Activated CD4-positive, alpha-beta memory T cell treated with anti-CD3 and anti-CD28 coated beads for 36 hours (primary cell): ENCODE data around the gene JDP2. TPM values are rescaled to one million over a fixed set of nuclear protein-coding genes. Genes with fewer than 3 reads are reported as not detected.

Experiments
- CTCF ChIA-PET: fragments of 350-600 bp; sonication (Branson Sonifier 250); formaldehyde crosslinking; loops from one replicate; lab custom pipeline; 2021; ENCODE audit warnings: antibody characterized with exemption, inconsistent platforms; lab: Charles Lee
- POLR2A ChIA-PET: fragments of 350-600 bp; sonication (Branson Sonifier 250); formaldehyde crosslinking; loops from one replicate; lab custom pipeline; 2021; ENCODE audit warnings: antibody characterized with exemption; lab: Charles Lee
- DNase-seq: peaks from one replicate; pipeline ENCODE4 v3.0.0-alpha.2; 2020
- H3K27ac Mint-ChIP-seq: one replicate; pipeline ENCODE4 v1.8.0; 2021; ENCODE audit warnings: mixed read lengths
- H3K27me3 Mint-ChIP-seq: one replicate; pipeline ENCODE4 v1.8.0; 2021; ENCODE audit warnings: mixed read lengths
- H3K36me3 Mint-ChIP-seq: one replicate; pipeline ENCODE4 v1.8.0; 2021; ENCODE audit warnings: mixed read lengths
- H3K4me1 Mint-ChIP-seq: one replicate; pipeline ENCODE4 v1.8.0; 2021; ENCODE audit warnings: low read depth, mixed read lengths
- H3K4me3 Mint-ChIP-seq: one replicate; pipeline ENCODE4 v1.8.0; 2021; ENCODE audit warnings: mild to moderate bottlenecking, mixed read lengths
- H3K9me3 Mint-ChIP-seq: one replicate; pipeline ENCODE4 v1.8.0; 2021; ENCODE audit warnings: mixed read lengths
- intact Hi-C: fragments of 100-400 bp; cut with micrococcal nuclease; formaldehyde crosslinking; loops from one replicate; pipeline ENCODE4 v1.15.1; 2023
- total RNA-seq, 2 experiments: library from RNA; stranded (reverse); gene quantifications; one replicate each; pipeline ENCODE4 v1.2.3, GENCODE V29; 2021

Gene JDP2
- total RNA-seq, 2 experiments from 2014 or later, result 1.7 to 1.8 TPM

DNA sequence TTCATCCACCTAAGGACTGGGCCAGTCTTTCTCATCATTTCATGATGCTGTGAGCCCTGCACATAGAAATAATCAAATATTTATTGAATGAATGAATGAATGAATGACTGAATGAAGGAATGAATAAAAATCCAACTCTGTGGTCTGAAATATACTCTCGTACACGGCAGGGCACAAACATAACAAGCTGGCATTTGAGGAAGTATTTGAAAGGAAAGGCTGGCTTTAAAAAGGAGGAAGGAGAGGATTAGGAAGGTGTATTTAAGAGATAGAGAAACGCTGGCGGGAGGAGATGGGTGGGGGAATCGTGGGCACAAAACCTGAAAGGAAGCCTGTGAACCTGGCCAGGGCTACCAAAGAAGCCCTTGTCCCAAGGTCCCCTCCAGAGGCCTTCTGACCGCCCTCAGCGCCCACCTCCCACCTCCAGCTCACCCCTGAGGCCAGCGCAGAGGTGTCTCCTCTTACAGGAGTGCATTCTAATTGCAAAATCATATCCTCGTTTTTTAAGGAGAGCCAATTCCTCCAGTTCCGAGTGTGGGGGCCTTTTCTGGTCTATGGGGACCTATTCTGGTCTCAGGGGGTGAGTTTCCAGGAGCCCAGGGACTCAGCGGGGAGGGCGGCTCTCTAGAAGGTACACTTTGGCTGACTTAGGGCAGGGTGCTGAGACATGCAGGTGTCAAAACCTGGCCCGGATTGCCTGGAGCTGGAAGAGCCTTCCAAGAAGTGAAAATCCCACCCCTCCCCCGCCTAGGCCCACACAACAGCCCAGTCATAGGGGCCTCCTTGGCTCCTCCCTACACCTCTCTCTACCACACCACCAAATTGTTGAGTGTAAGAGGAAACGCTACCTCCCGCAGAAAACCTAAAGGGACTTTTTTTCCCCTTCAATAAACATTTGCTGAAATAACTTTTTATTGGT lies 8.7 kb upstream of the JDP2 start:
- Mint-ChIP-seq H3K9me3 (no peaks in the 10 kb centered on the region), H3K36me3 (no peaks in the 10 kb centered on the region), H3K4me1 (peaks cover 16% of the 10 kb centered on the region), H3K27ac (no peak overlapping the region), H3K27me3 (no peaks in the 10 kb centered on the region), H3K4me3 (no peak overlapping the region)
- DNase-seq, result peak; percentile 83
- ChIA-PET POLR2A (interaction anchor here (1.2 kb wide), 1 partner anchor 11 kb away, joined by 3 read pairs; no protein-coding TSS in a partner anchor), CTCF (interaction anchor here (0.5 kb wide), 1 partner anchor 69 kb away, joined by 3 read pairs; no protein-coding TSS in a partner anchor)
- intact Hi-C loops, result no loop called here

DNA sequence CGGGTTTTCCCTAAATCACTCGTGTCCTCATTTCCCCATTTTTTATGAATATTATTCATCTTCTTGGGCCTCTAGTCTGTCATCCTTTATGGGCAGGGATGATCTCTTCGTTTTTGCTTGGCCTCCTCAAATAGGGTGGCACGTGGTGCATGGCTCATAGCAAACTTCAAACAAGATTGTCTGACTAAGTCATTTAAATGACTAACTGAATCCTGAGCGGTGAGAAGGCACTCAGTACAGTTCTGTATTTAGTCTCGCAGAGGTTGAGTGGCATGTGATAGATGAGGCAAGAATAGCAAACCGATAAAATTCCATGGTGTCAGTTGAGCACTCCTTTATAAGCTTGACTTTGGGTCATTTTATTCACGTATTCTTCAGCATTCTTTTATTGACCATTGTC lies 5.7 kb upstream of the JDP2 start:
- POLR2A ChIA-PET, result no interaction called here
- Mint-ChIP-seq H3K4me3 (no peak overlapping the region), H3K9me3 (peaks cover 3% of the 10 kb centered on the region), H3K4me1 (peaks cover 26% of the 10 kb centered on the region), H3K36me3 (no peaks in the 10 kb centered on the region), H3K27ac (no peak overlapping the region), H3K27me3 (peaks cover 15% of the 10 kb centered on the region)
- intact Hi-C loops, result no loop called here
- peak; percentile 52 for DNase-seq
- CTCF ChIA-PET, result no interaction called here

DNA sequence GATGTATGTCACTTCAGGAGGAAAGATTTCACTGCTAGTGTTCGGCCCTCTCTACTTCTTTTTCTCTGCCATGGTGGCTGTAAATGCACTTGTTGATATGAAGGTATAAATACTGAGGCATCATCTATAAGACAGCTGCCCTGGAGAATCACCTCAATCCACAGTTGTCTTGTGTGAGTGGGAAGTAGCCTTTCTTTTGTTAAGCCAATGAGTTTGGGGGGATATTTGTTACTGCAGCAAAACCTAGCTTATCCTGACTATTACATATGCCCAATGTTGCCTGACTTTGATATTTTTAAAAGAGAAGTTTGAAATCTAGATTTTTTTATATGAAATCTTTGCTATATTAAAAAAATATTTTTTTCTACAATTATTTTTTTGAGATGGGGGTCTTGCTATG lies 3.3 kb upstream of the JDP2 start:
- ChIA-PET POLR2A (no interaction called here), CTCF (interaction anchor here (0.7 to 1.7 kb wide), 3 partner anchors 27 to 117 kb away, joined by 3 to 6 read pairs (median 4); no protein-coding TSS in a partner anchor)
- Mint-ChIP-seq H3K4me1 (peaks cover 21% of the 10 kb centered on the region), H3K4me3 (no peak overlapping the region), H3K27ac (no peak overlapping the region), H3K36me3 (no peaks in the 10 kb centered on the region), H3K27me3 (peaks cover 17% of the 10 kb centered on the region), H3K9me3 (peaks cover 3% of the 10 kb centered on the region)
- no peak for DNase-seq
- intact Hi-C loops, result no loop called here

DNA sequence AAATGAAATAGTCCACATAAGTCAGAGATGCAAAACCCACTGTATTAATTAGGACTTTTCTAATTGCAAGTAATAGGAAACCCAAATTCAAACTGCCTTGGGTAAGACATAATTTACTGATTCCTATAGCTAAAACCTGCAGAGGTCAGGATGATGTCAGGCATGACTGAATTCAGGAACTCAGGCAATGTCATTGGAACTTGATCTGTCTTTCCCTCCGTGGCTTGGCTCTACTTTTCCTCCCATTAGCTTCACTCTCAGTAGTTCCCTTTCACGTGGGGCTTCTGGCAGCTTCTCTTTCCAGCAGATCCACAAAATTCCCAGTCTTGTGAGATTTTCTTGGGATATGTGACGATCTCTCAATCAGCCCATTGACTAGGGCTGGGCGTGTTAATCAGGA lies 2.4 kb upstream of the JDP2 start:
- peaks cover 3% of the 10 kb centered on the region for H3K9me3 Mint-ChIP-seq
- H3K4me3 Mint-ChIP-seq, result no peak overlapping the region
- H3K4me1 Mint-ChIP-seq, result peaks cover 15% of the 10 kb centered on the region
- POLR2A ChIA-PET, result no interaction called here
- no peaks in the 10 kb centered on the region for H3K36me3 Mint-ChIP-seq
- DNase-seq, result no peak
- CTCF ChIA-PET, result interaction anchor here (1.7 kb wide), 1 partner anchor 118 kb away, joined by 6 read pairs; no protein-coding TSS in a partner anchor
- intact Hi-C loops, result loop anchor here (5.0 kb wide), 2 partner anchors 62 to 142 kb away; no protein-coding TSS in a partner anchor
- peaks cover 19% of the 10 kb centered on the region for H3K27me3 Mint-ChIP-seq
- H3K27ac Mint-ChIP-seq, result no peak overlapping the region

GRCh38 chr14:75426332-75427125 lies 1.3 kb upstream of the JDP2 start:
- intact Hi-C loops, result loop anchor here (1.0 to 5.0 kb wide), 3 partner anchors 61 to 141 kb away; no protein-coding TSS in a partner anchor
- peak overlapping the region; percentile 56 for H3K4me3 Mint-ChIP-seq
- peaks cover 15% of the 10 kb centered on the region for H3K4me1 Mint-ChIP-seq
- DNase-seq, result peak; percentile 13
- no peaks in the 10 kb centered on the region for H3K36me3 Mint-ChIP-seq
- CTCF ChIA-PET, result no interaction called here
- H3K27me3 Mint-ChIP-seq, result peaks cover 19% of the 10 kb centered on the region
- H3K27ac Mint-ChIP-seq, result peak overlapping the region; percentile 23
- peaks cover 3% of the 10 kb centered on the region for H3K9me3 Mint-ChIP-seq
- POLR2A ChIA-PET, result no interaction called here

DNA sequence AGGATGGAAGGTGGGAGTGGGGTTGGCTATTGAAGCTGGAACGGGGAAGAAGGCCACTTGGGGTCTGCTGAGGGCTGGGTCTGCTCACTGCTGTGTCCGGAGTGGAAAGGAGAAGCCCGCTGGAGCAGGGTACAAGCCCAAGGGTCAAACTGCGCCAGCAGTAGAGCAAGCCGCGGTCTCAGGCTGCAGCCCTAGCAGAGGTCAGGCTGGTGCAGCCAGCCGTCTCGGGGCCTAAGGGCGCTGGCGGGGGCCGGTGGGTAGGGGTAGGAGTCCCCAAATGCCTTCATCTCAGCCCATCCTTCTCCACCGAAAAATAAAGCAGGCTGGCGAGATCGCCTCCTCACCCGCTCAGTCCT lies 718 bp upstream of the JDP2 start:
- Mint-ChIP-seq H3K27me3 (peaks cover 19% of the 10 kb centered on the region), H3K27ac (no peak overlapping the region), H3K9me3 (peaks cover 3% of the 10 kb centered on the region), H3K4me3 (peak overlapping the region; percentile 56), H3K4me1 (peaks cover 12% of the 10 kb centered on the region), H3K36me3 (no peaks in the 10 kb centered on the region)
- ChIA-PET CTCF (no interaction called here), POLR2A (no interaction called here)
- DNase-seq, result no peak
- intact Hi-C loops, result loop anchor here (1.0 to 5.0 kb wide), 3 partner anchors 60 to 140 kb away; no protein-coding TSS in a partner anchor

GRCh38 chr14:75428230-75429104 lies 645 bp downstream of the JDP2 start:
- Mint-ChIP-seq H3K4me1 (peaks cover 12% of the 10 kb centered on the region), H3K9me3 (peaks cover 3% of the 10 kb centered on the region), H3K4me3 (peak overlapping the region; percentile 70), H3K27ac (no peak overlapping the region), H3K27me3 (peaks cover 19% of the 10 kb centered on the region), H3K36me3 (no peaks in the 10 kb centered on the region)
- POLR2A ChIA-PET, result no interaction called here
- intact Hi-C loops, result loop anchor here (5.0 kb wide), 2 partner anchors 59 to 139 kb away; no protein-coding TSS in a partner anchor
- peak; percentile 27 for DNase-seq
- CTCF ChIA-PET, result interaction anchor here (0.5 to 1.4 kb wide), 2 partner anchors 150 to 1448 kb away, joined by 3 read pairs; partner anchors contain the start of gene FLVCR2

GRCh38 chr14:75429562-75429961 lies 1.7 kb downstream of the JDP2 start:
- intact Hi-C loops, result loop anchor here (5.0 kb wide), 2 partner anchors 58 to 138 kb away; no protein-coding TSS in a partner anchor
- Mint-ChIP-seq H3K4me3 (peak overlapping the region; percentile 70), H3K9me3 (no peaks in the 10 kb centered on the region)

GRCh38 chr14:75430116-75430515 lies 2.3 kb downstream of the JDP2 start:
- no peaks in the 10 kb centered on the region for H3K9me3 Mint-ChIP-seq
- ChIA-PET POLR2A (interaction anchor here (1.2 kb wide), 1 partner anchor 11 kb away, joined by 3 read pairs; no protein-coding TSS in a partner anchor), CTCF (interaction anchor here (1.3 to 1.7 kb wide), 2 partner anchors 59 to 131 kb away, joined by 4 to 6 read pairs; no protein-coding TSS in a partner anchor)
- no peaks in the 10 kb centered on the region for H3K36me3 Mint-ChIP-seq
- peaks cover 13% of the 10 kb centered on the region for H3K4me1 Mint-ChIP-seq
- peaks cover 16% of the 10 kb centered on the region for H3K27me3 Mint-ChIP-seq
- H3K4me3 Mint-ChIP-seq, result no peak overlapping the region
- intact Hi-C loops, result no loop called here
- no peak for DNase-seq
- H3K27ac Mint-ChIP-seq, result no peak overlapping the region

More at GRCh38 chr14:75429562-75429961, 1.7 kb downstream of the JDP2 start:
- Mint-ChIP-seq H3K36me3 (no peaks in the 10 kb centered on the region), H3K27ac (no peak overlapping the region), H3K27me3 (peaks cover 16% of the 10 kb centered on the region), H3K4me1 (peaks cover 12% of the 10 kb centered on the region)
- DNase-seq, result no peak
- ChIA-PET POLR2A (no interaction called here), CTCF (interaction anchor here (1.4 to 1.7 kb wide), 2 partner anchors 59 to 149 kb away, joined by 3 to 6 read pairs; partner anchors contain the start of gene FLVCR2)

- Mint-ChIP-seq H3K27ac (no peak overlapping the region), H3K27me3 (peaks cover 15% of the 10 kb centered on the region), H3K4me3 (no peak overlapping the region), H3K4me1 (peaks cover 17% of the 10 kb centered on the region), H3K36me3 (no peaks in the 10 kb centered on the region), H3K9me3 (no peaks in the 10 kb centered on the region)
- ChIA-PET CTCF (interaction anchor here (1.3 to 1.7 kb wide), 2 partner anchors 58 to 131 kb away, joined by 4 to 6 read pairs; no protein-coding TSS in a partner anchor), POLR2A (interaction anchor here (1.2 kb wide), 1 partner anchor 12 kb away, joined by 3 read pairs; no protein-coding TSS in a partner anchor)
- no peak for DNase-seq
- intact Hi-C loops, result no loop called here
Measured at GRCh38 chr14:75430526-75430925, 2.7 kb downstream of the JDP2 start.
